Measurements from ENCODE around the gene ACO1.
A peak's percentile ranks its signal among the peaks of the same experiment; 100 is the strongest.

ACO1 gene

DNA sequence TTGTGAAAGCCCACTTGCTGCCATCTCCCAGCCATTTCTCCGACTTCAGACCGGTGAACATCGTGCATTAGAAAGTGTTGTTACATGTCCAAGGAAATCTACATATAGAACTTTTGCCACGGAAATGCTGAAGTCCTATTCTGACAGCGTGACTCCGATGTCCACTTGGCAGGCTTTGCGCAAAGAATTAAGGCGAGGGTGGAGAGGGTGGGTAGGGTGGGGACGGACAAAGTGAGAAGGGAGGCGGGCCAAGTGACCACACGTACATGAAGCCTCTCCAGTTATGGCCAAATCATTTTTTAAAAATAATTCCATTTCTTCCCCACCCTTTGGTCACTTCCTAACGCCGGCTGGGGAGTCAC lies 460 bp upstream of the ACO1 start:
- peak in 1 of 2 experiments; percentile 32 for DNase-seq

DNA sequence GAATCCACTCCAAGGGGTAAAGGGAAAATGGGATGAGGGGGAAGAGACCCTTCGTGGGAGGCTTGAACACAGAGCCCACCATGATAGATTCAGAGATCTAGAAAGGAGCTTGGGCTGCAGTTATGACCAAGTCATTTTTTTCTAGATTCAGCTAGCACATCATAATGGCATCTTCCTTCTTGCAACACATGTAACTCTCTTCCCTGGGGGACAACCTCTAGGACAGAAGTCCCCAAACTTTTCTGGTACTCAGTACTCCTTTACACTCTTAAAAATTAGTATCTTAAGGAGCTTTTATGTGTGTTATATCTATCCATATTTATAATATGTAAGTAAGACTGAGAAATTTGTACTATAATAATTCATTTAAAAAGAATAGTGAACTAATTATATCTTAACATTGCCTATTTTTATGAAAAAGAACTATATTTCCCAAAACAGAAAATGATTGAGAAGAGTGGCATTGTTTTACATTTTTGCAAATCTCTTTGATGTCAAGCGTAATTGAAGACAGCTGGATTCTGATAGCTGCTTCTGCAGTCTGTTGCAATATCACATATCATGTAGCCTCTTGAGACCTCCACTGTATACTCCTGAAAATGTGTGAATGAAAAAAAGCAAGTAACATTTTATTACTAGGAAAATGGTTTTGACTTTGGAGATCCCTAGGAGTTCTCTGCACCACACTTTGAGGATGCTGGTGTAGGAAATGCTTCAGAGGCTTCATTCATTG lies 875 bp downstream of the ACO1 start:
- peak in 1 of 2 experiments; percentile 28 for DNase-seq

DNA sequence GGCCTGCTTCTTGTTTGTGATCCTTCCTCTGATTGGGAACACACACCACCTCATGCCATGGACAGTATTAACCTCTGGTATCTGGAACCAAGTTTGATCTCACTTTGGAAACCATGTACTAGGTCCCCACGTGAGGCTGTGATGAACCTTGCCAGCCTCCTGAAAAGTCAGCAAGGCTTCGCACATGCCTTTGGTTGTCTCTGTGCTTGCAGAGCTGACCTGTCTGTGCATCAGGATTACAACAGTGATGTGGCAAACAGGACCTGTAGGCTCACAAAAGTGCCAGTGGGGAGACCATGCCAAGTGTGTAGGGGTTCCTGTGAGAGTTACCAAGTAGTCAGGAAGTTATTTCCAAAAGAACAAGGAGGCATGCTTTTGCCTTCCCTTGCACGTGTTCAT lies 1.4 kb downstream of the ACO1 start:
- DNase-seq: no peak

DNA sequence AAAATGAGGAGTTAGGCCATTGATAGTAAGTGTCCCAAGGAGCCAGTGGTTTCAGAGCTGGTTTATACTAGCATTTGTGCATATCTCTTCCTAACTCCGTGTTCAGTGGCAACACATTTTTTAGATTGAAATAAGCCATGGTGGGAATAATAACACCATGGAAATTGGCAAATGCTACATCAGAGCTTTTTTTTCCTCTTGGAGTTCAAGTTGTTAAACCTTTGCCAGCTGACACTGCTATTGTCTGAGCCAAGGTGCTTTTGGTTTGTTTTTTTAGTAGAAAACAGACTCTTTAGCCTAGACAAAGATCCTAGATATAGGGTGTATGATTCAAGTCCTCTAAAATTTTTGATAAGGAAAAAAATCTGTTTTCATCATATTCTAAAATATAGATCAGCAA lies 2.8 kb downstream of the ACO1 start:
- DNase-seq: no peak

- no peak for DNase-seq
Measured at GRCh38 chr9:32389365-32389764, 4.9 kb downstream of the ACO1 start.

DNA sequence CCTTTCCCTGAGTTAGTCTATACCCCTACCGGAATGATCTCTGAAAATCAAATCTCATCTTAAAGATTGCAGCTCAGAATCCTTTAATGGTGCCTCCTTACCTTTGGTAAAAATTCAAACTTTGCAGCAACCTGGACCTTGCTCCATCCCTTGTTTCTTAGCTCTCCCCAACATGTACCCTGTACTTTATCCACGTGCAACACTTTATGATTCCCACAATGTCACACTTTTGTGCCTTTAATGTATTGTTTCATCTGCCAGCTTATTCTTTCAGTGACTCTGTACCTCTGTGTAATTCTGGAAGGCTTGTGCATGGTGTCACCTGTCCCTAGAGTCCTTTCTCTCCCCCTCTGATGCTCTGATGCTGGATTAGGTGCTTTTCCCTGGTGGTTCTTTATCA lies 9.5 kb downstream of the ACO1 start:
- no peak for DNase-seq

DNA sequence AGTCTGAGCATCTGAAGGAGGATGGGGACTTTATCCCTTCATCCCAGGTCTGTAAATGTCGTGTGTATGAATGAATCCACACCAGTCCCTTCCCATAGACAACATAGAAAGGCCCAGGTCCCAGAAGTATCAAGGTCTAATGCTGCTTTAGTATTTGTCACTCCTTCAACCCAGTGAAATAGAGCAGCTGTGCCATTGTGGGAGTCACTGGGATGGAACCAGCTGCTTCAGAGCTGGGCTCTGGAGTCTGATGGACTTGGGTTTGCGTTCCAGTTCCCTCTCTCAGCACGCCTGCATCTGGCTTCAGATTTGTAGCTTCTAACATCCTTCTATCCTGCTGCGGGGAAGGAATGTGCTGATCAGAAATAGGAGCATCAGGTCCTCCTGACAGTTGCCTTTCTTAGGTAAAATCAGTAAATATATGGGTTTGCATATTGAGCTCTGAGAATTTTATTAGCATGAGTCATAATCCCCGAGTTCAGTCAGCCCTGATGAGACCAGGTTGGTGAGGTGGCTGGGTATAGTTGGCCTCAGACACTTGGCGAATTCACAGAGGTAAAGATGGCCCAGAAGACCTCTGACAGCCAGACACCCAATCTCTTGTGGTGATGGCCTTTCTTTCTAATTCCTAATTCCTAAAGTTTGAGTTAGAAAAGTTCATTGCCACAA lies 10.1 kb downstream of the ACO1 start:
- no peak for DNase-seq

GRCh38 chr9:32395510-32396216 lies 11.2 kb downstream of the ACO1 start:
- DNase-seq: no peak

DNA sequence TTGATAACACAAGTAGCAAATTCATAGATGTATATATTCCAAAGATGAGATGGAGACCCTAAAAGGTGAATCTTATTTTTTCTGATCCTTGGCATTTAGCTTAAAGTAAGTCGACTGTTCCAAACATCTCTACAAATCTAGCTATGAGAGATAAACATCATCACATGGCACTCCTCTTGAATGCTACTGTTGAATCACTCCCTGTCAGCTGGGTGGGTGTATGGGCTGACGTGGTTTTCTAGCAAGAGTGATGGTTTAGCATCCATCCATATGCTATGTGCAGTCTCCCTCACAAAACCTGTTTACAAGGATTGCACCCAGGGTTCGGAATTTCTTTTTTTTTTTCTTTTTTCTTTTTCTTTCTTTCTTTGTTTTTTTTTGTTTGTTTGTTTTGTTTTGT lies 13.8 kb downstream of the ACO1 start:
- no peak for DNase-seq

- DNase-seq: no peak
Measured at GRCh38 chr9:32399110-32399815, 14.8 kb downstream of the ACO1 start.

DNA sequence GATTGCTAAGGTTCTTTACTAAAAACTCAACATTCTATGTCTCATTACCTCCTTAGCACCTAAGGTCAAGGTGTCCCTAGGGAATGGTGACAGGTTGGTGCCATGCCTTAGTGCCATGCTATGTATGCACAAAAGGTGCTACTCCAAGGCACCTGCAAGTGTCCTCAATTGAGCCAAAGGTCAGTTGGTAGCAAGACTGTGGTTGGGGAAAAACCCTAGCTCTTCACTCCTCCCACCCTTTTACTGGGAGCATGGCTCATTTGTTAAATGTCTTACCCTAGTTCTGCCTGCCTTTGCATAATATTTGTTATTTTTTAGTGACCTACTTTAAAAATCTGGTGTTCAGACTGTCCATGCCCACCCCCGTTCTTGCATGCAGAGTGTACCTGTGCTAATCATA lies 17.0 kb downstream of the ACO1 start:
- DNase-seq: no peak

GRCh38 chr9:32403567-32404260 lies 19.3 kb downstream of the ACO1 start:
- DNase-seq: no peak

GRCh38 chr9:32404402-32404801 lies 20.0 kb downstream of the ACO1 start:
- no peak for DNase-seq

- no peak for DNase-seq
Measured at GRCh38 chr9:32404856-32405255, 20.4 kb downstream of the ACO1 start.

GRCh38 chr9:32405506-32405905 lies 21.1 kb downstream of the ACO1 start:
- no peak for DNase-seq

DNA sequence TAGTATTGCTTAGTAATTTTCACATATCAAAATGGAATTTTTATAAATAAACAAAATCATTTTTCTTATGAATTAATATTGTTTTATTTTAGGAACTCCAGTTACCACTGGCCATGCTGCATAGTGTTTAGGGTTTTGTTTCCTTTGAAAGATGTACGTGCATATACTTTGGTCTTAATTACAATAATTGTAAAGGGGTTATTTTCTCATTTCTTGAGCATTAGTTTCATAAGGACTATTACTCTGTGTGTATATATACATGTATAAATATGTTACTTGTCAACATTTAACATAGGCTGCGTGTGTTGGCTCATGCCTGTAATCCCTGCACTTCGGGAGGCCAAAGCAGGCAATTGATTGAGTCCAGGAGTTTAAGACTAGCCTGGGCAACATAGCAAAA lies 21.6 kb downstream of the ACO1 start:
- DNase-seq: no peak

GRCh38 chr9:32411753-32412152 lies 27.3 kb downstream of the ACO1 start:
- no peak for DNase-seq

GRCh38 chr9:32412440-32412839 lies 28.0 kb downstream of the ACO1 start:
- DNase-seq: no peak

- DNase-seq: no peak
Measured at GRCh38 chr9:32413424-32413823, 29.0 kb downstream of the ACO1 start.

- no peak for DNase-seq
Measured at GRCh38 chr9:32414856-32415255, 30.4 kb downstream of the ACO1 start.

DNA sequence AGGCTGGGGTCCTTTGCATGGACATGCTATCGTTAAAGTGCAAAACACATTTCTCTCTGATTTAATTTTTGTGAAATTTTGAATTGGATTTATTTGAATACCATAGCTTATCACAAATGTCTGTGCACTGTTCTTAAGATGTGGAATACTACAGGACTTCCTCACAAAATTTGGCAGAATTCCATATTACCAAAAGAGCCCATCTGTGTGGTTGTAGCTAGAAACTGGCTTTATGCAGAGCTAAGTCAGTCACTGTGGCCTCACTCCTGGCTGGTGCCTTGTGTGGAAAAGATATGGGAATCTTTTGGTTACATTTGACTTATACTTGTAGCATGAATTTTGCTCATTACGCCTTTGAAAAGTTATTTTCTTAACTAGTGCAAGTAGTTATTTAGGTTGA lies 35.5 kb downstream of the ACO1 start:
- DNase-seq: peak in 1 of 2 experiments; percentile 0

- no peak for DNase-seq
Measured at GRCh38 chr9:32422237-32422806, 37.9 kb downstream of the ACO1 start.

GRCh38 chr9:32423371-32423770 lies 38.9 kb downstream of the ACO1 start:
- DNase-seq: no peak
